Ovary (tissue), 9 donors: Measurements from ENCODE around the gene NINJ1. TPM values are rescaled to one million over a fixed set of nuclear protein-coding genes. Genes with fewer than 3 reads are reported as not detected.

Source experiments
- DNase-seq, 5 donors: peaks; one replicate each; pipeline ENCODE4 v3.0.0-alpha.2; 2019 to 2020
- H3K27ac ChIP-seq, 2 donors: fragments of 200-600 bp; one replicate each; pipeline versions ENCODE4 v1.5.1 to v1.8.0; 2019 to 2022
- H3K27me3 ChIP-seq: fragments of 200-600 bp; one replicate; pipeline ENCODE4 v1.8.0; 2022
- H3K36me3 ChIP-seq: fragments of 200-600 bp; sonication (generic); one replicate; pipeline ENCODE4 v1.5.1; 2019
- H3K4me1 ChIP-seq: one replicate; pipeline ENCODE4 v1.8.1; 2013; ENCODE audit warnings: mild to moderate bottlenecking, moderate library complexity; ENCODE audit not compliant: insufficient read depth
- H3K4me3 ChIP-seq: fragments of 200-600 bp; sonication (generic); one replicate; pipeline ENCODE4 v1.5.1; 2017
- H3K9me3 ChIP-seq, 2 donors: fragments of 200-600 bp in 1 of 2; sonication (generic) in 1 of 2; one replicate each; pipeline versions ENCODE4 v1.5.1 to v1.8.1; 2013 to 2019; ENCODE audit warnings: mild to moderate bottlenecking in 1 of 2, moderate library complexity in 1 of 2
- CTCF ChIP-seq, 3 donors: fragments of 450-650 bp in 2 of 3; fragments of 200-600 bp in 1 of 3; IDR thresholded peaks; one replicate each; pipeline versions ENCODE4 v1.5.1 to v1.8.0; 2016 to 2022; ENCODE audit warnings: antibody characterized with exemption in 3 of 3, mild to moderate bottlenecking in 1 of 3
- EP300 ChIP-seq: sonication (generic); formaldehyde crosslinking; IDR thresholded peaks from one replicate; pipeline ENCODE4 v1.6.1; 2017; ENCODE audit warnings: antibody characterized with exemption
- POLR2A ChIP-seq: fragments of 450-650 bp; IDR thresholded peaks from one replicate; pipeline ENCODE4 v1.6.1; 2017; ENCODE audit warnings: antibody characterized with exemption, mild to moderate bottlenecking, moderate library complexity
- WGBS, 3 donors: extraction: QIAGEN DNeasy Blood & Tissue Kit in 1 of 3; methylation state at CpG; one replicate each; pipeline versions ENCODE4 v1.1.5 to v1.1.7; 2013 to 2017; 5-methylcytosine and 5-hydroxymethylcytosine counted together
- intact Hi-C, 4 donors: fragments of 100-400 bp; cut with DNase I; formaldehyde crosslinking; loops; one replicate each; pipeline versions ENCODE4 v1.11.0 to v1.15.1; 2022 to 2023
- polyA plus RNA-seq, 2 donors: library from polyadenylated mRNA; stranded (reverse); fragments of 200-250 nt in 1 of 2; fragments of 350-450 nt in 1 of 2; fragmentation: Illumina TruSeq in 1 of 2; extraction: RNeasy Lipid Tissue Mini Kit (QIAGEN cat#74804) in 1 of 2; gene quantifications; one replicate each; pipeline ENCODE4 v1.2.3, GENCODE V29; 2013 to 2014
- total RNA-seq, 7 donors: library from RNA; depleted of rRNA in 2 of 7; stranded (reverse); fragments of >200 nt in 2 of 7; fragmentation: NEBNext Ultra II Directional in 3 of 7; extraction: Animal tissue kit (Norgen Biotek cat#: 25700) in 3 of 7; gene quantifications; one replicate each; pipeline versions ENCODE4 v1.1.0 to v1.2.4, GENCODE V29; 2016 to 2023
- donor health status: DM: no; HTN: no; CAD: no; lungs with moderate emphysema.
- donor health status: DM: no; HTN: no; CAD: no.
- donor health status: Bipolar disorder and iron deficiency.
- donor health status: DM: yes; HTN: yes; CAD: no.
- donor health status: DM: no; HTN: no; CAD: no.
- donor health status: DM: yes; HTN: yes; CAD: no.

NINJ1 gene
- total and polyA plus RNA-seq, 9 donors, result 7.5 to 75.2 (median 40.6) TPM

DNA sequence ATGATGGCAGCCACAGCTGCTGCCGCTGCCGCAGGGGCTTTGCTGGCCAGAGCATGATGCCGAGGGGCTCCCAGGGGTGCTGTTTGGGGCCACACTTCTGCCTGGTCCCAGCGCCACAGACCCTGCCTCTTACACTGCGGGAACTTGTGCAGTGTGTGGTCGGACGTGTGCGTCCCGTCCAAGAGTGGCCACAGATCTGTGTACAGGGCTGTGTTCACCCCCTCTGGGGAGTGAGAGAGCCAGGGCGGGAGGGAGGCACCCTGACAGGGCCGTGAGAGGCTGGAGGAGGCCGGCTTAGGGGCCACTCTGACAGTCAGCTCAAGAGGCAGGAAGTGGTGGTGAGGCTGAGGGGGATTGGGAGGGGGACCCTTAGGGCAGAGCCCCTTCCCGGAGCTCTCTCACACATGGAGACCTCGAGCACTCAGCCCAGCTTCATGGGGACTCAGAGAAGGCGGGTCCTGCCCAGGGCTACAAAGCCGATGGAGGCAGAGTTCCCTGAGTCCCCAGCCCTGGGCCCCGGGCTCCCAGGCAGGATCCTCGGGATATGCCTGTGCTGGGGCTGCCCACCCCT is 51.1 kb downstream of the NINJ1 start:
- no peak for TF ChIP-seq POLR2A
- no peak for TF ChIP-seq EP300
- no peak for TF ChIP-seq CTCF (IDR thresholded peaks at IDR 0.05)
- intact Hi-C loops, result no loop called here
- DNase-seq, result peak in 4 of 5 donors; percentile 5 to 28 (median 12)
- H3K9me3 ChIP-seq, result no peaks in the 10 kb centered on the region
- no peaks in the 10 kb centered on the region for H3K36me3 ChIP-seq
- whole genome bisulfite sequencing, 3 donors, result 71 to 77% (median 76%) methylated on average over 18 of the region's 18 CpGs
- H3K4me1 ChIP-seq, result no peaks in the 10 kb centered on the region
- no peak overlapping the region for H3K27ac ChIP-seq
- no peaks in the 10 kb centered on the region for H3K27me3 ChIP-seq
- no peak overlapping the region for H3K4me3 ChIP-seq

- WGBS, 3 donors, result 32 to 49% (median 38%) methylated on average over 3 of the region's 3 CpGs
- no peaks in the 10 kb centered on the region for H3K9me3 ChIP-seq
- no peak for DNase-seq
- H3K27ac ChIP-seq, result no peak overlapping the region
- no peaks in the 10 kb centered on the region for H3K4me1 ChIP-seq
- intact Hi-C loops, result no loop called here
- no peak for TF ChIP-seq EP300
- no peak for TF ChIP-seq CTCF (IDR thresholded peaks at IDR 0.05)
- no peak for TF ChIP-seq POLR2A
- no peaks in the 10 kb centered on the region for H3K36me3 ChIP-seq
- no peaks in the 10 kb centered on the region for H3K27me3 ChIP-seq
- no peak overlapping the region for H3K4me3 ChIP-seq
Observed at GRCh38 chr9:93081931-93082330, 52.1 kb downstream of the NINJ1 start.

DNA sequence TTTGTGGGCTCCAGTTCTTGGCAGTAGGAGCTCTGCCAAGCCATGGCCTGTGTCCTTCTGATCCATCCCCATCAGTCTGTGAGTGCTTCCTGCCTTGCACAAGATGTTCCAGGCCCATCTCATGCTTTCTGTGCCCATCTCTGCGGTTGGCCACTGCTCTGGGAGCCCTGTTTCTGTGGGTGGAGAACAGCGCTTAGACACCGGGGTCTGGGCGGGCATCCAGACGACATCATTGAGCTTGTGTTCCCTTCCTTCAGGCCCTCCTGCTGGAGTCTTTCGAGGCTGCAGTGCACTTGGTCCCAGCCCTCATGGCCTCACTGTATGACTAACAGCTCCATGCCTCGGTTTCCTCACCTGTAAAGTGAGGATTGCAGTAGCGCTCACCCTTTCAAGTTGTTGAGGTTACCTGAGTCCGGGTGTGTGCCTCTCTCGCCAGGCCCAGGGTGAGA is 52.9 kb downstream of the NINJ1 start:
- no peaks in the 10 kb centered on the region for H3K27me3 ChIP-seq
- no peaks in the 10 kb centered on the region for H3K36me3 ChIP-seq
- no peak overlapping the region for H3K27ac ChIP-seq
- H3K9me3 ChIP-seq, result no peaks in the 10 kb centered on the region
- WGBS, 3 donors, result 91 to 93% (median 92%) methylated on average over 10 of the region's 10 CpGs
- H3K4me1 ChIP-seq, result no peaks in the 10 kb centered on the region
- peak in 3 of 5 donors; percentile 1 to 28 (median 22) for DNase-seq
- intact Hi-C loops, result no loop called here
- TF ChIP-seq POLR2A (no peak), CTCF (IDR thresholded peaks at IDR 0.05) (no peak), EP300 (no peak)
- no peak overlapping the region for H3K4me3 ChIP-seq

GRCh38 chr9:93080406-93080805 is 53.6 kb downstream of the NINJ1 start:
- no peaks in the 10 kb centered on the region for H3K36me3 ChIP-seq
- H3K27ac ChIP-seq, result no peak overlapping the region
- 85 to 96% (median 88%) methylated on average over 9 of the region's 9 CpGs for WGBS, 3 donors
- no peak overlapping the region for H3K4me3 ChIP-seq
- peaks cover 3% of the 10 kb centered on the region for H3K4me1 ChIP-seq
- intact Hi-C loops, result no loop called here
- no peaks in the 10 kb centered on the region for H3K27me3 ChIP-seq
- H3K9me3 ChIP-seq, result no peaks in the 10 kb centered on the region
- no peak for TF ChIP-seq CTCF (IDR thresholded peaks at IDR 0.05)
- TF ChIP-seq EP300, result no peak
- TF ChIP-seq POLR2A, result no peak
- peak in 4 of 5 donors; percentile 8 to 28 (median 10) for DNase-seq
